Cardiac fibroblast (primary cell): ENCODE measurements around the gene SLC39A5.

Experiments
- DNase-seq, 2 donors: peaks; one replicate each; pipeline versions ENCODE4 v3.0.0 to v3.0.0-alpha.2; 2010; ENCODE audit warnings: low read depth in 2 of 2
- H3K4me3 ChIP-seq, 2 donors: replicated peaks in 1 of 2; 1 replicate in 1 of 2; 2 replicates in 1 of 2; pipeline ENCODE4 v1.5.1; 2011; ENCODE audit warnings: low read depth in 2 of 2, low read length in 2 of 2, mild to moderate bottlenecking in 2 of 2, moderate library complexity in 1 of 2
- TF ChIP-seq, protein P1 (sequence below): IDR thresholded peaks from one replicate; pipeline ENCODE4 v1.5.1; 2011; ENCODE audit warnings: low read depth, mild to moderate bottlenecking, low read length, inconsistent platforms

The SLC39A5 gene, protein sequence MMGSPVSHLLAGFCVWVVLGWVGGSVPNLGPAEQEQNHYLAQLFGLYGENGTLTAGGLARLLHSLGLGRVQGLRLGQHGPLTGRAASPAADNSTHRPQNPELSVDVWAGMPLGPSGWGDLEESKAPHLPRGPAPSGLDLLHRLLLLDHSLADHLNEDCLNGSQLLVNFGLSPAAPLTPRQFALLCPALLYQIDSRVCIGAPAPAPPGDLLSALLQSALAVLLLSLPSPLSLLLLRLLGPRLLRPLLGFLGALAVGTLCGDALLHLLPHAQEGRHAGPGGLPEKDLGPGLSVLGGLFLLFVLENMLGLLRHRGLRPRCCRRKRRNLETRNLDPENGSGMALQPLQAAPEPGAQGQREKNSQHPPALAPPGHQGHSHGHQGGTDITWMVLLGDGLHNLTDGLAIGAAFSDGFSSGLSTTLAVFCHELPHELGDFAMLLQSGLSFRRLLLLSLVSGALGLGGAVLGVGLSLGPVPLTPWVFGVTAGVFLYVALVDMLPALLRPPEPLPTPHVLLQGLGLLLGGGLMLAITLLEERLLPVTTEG

DNA sequence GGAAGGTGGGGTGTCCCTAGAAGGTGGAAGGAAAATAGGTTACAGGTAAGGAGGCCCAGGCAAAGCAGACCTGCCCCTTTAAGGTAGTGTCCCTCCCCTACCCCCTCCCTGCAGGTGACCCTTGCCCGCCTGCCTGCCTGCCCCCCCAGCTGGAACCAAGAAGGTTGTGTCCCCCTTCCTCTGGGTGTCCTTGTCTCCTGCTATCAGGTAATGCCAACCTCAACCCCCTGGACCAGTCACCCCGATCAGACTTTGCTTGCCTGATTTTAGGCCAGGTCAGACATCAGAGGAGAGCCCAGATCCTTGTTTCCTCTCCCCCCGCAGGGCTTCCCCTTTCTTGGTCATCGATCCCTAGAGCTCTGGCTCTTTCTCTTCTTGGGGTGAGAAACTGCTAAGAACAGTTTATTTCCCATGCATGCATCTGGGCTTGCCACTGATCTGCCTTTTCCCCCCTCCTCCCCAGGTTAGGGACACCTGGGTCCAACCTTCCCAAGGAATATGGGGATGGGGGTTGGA is at the start of gene SLC39A5:
SLC39A5 (plus strand) TSS at position 136 of the 516 bp plus-strand sequence. CDS start 1,224 bp downstream, outside the sequence.
- no peak within 1 kb of the TSS for H3K4me3 ChIP-seq
- TF ChIP-seq, protein P1, sequence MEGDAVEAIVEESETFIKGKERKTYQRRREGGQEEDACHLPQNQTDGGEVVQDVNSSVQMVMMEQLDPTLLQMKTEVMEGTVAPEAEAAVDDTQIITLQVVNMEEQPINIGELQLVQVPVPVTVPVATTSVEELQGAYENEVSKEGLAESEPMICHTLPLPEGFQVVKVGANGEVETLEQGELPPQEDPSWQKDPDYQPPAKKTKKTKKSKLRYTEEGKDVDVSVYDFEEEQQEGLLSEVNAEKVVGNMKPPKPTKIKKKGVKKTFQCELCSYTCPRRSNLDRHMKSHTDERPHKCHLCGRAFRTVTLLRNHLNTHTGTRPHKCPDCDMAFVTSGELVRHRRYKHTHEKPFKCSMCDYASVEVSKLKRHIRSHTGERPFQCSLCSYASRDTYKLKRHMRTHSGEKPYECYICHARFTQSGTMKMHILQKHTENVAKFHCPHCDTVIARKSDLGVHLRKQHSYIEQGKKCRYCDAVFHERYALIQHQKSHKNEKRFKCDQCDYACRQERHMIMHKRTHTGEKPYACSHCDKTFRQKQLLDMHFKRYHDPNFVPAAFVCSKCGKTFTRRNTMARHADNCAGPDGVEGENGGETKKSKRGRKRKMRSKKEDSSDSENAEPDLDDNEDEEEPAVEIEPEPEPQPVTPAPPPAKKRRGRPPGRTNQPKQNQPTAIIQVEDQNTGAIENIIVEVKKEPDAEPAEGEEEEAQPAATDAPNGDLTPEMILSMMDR = no peak
- no peak for DNase-seq

GRCh38 chr12:56186957-56187356 is 42.9 kb upstream of the SLC39A5 start:
- TF ChIP-seq, protein P1 = no peak
- DNase-seq = no peak
- no peak overlapping the region for H3K4me3 ChIP-seq

GRCh38 chr12:56188131-56188777 is 41.6 kb upstream of the SLC39A5 start:
- no peak for DNase-seq
- H3K4me3 ChIP-seq = peak overlapping the region; percentile 78 to 88
- TF ChIP-seq, protein P1 = no peak

DNA sequence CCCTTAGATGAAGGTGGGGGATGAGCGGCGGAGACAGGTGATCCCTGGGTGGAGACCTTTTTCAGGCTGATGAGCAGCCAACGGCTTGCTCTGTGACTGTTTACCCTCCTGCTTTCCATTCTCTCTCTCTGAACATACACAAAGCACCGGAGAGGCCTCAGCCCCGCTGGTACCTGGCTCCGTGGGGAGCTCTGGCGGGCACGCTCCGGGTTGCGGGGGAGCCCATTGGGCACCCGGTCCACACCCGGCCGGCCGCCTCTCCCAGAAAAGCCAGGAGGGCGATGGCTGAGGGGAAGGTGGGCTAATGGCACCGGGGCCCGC is 41.1 kb upstream of the SLC39A5 start:
- peak overlapping the region; percentile 78 to 88 for H3K4me3 ChIP-seq
- DNase-seq = no peak
- TF ChIP-seq, protein P1 = no peak

DNA sequence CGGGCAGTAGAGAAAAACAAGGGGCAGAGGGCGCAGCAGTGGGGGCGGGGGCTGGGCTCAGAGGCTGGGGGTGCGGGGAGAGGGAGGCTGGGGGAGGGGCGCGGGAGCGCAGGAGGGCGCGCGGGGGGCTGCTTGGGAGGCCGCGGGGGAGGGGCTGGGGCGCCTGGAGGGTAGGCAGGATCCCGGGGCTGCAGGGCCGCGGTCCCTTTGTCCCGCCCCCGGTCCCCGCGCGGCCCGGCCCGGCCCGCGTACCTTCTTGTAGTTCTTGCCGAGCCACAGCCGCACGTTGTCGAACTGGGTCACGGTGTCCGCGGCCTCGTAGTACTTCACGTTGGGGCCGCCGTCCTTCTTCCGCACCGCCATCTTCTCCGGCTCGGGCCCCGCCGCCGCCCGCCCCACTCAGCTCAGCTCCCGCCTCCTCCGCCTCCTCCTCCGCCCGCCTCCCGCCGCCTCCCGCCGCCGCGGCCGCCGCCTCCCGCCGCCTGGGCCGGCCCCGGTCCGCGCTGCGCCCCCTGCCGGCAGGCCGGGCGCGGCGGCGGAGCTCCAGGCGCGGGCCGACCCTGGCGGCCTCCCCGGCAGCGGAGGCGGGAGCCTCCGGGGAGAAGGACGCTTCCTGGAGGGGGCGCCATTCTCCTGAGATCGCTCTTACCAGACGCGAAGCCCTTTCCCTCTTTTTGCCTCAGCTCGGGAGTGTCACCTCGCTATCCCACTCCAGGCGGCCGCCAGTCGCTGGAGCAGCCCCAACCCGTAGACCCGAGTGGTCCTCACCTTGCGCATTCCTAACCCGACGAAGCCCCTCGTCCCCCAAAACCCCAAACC is 40.5 kb upstream of the SLC39A5 start, which contains the start of gene SMARCC2:
SMARCC2 (minus strand) TSS at position 385 of the 819 bp plus-strand sequence; CDS start at position 363, 22 bp downstream.
- H3K4me3 ChIP-seq = peak within 1 kb of the TSS; percentile 78 to 88
- DNase-seq = peak; percentile 89 to 91
- TF ChIP-seq, protein P1 = peak; percentile 56
